ENCODE measurements around the gene GATA3.

- TF ChIP-seq POLR2A (IDR thresholded peaks at IDR 0.05): no peak
- no peak for TF ChIP-seq POLR2AphosphoS5 (IDR thresholded peaks at IDR 0.05)
Observed at GRCh38 chr10:8042721-8043568, 11.5 kb upstream of the GATA3 start.

All from prostate gland (tissue), 1 donor.